HepG2 (cell line): Measurements from ENCODE around the gene SOX12. TPM values are rescaled to one million over a fixed set of nuclear protein-coding genes. Genes with fewer than 3 reads are reported as not detected.

ENCODE experiments used
- ARID2 ChIP-seq: sonication (generic); formaldehyde crosslinking; IDR thresholded peaks from 2 replicates; pipeline ENCODE4 v1.8.1; 2022; ENCODE audit warnings: mild to moderate bottlenecking, missing genetic modification reagents, borderline replicate concordance
- BCL3 ChIP-seq: sonication (generic); formaldehyde crosslinking; IDR thresholded peaks from 2 replicates; pipeline ENCODE4 v1.5.1; 2020; ENCODE audit warnings: mild to moderate bottlenecking, missing genetic modification reagents, moderate library complexity
- BRD4 ChIP-seq: sonication (generic); formaldehyde crosslinking; IDR thresholded peaks from 2 replicates; pipeline ENCODE4 v1.4.0; 2020; ENCODE audit warnings: missing genetic modification reagents
- GABPB1 ChIP-seq: IDR thresholded peaks from 2 replicates; pipeline ENCODE4 v1.6.1; 2016; ENCODE audit warnings: mild to moderate bottlenecking, missing genetic modification reagents, moderate library complexity, missing compliant biosample characterization
- IRF2 ChIP-seq: IDR thresholded peaks from 2 replicates; pipeline ENCODE4 v1.6.1; 2018; ENCODE audit warnings: missing genetic modification reagents, missing compliant biosample characterization
- KLF6 ChIP-seq: IDR thresholded peaks from 2 replicates; pipeline ENCODE4 v1.8.0; 2016; ENCODE audit warnings: missing biosample characterization, missing genetic modification reagents
- KLF9 ChIP-seq: IDR thresholded peaks from 2 replicates; pipeline ENCODE4 v1.6.1; 2016; ENCODE audit warnings: low read depth
- KMT2B ChIP-seq: IDR thresholded peaks from 2 replicates; pipeline ENCODE4 v1.6.1; 2016; ENCODE audit warnings: missing genetic modification reagents, missing compliant biosample characterization
- MXD4 ChIP-seq: IDR thresholded peaks from 2 replicates; pipeline ENCODE4 v1.6.1; 2016; ENCODE audit warnings: mild to moderate bottlenecking, missing biosample characterization, missing genetic modification reagents
- NONO ChIP-seq, 2 experiments: fragments of 450-650 bp in 1 of 2; sonication (generic) in 1 of 2; formaldehyde crosslinking in 1 of 2; IDR thresholded peaks in 1 of 2; conservative IDR thresholded peaks in 1 of 2; 2 replicates each; pipeline versions ENCODE4 v1.6.1 to v1.8.0; 2017 to 2022; ENCODE audit warnings: mild to moderate bottlenecking in 1 of 2, missing genetic modification reagents in 1 of 2, moderate library complexity in 1 of 2
- NRL ChIP-seq: sonication (generic); formaldehyde crosslinking; IDR thresholded peaks from 2 replicates; pipeline ENCODE4 v1.5.0; 2020; ENCODE audit warnings: missing genetic modification reagents, mild to moderate bottlenecking, moderate library complexity, borderline replicate concordance
- PPARG ChIP-seq: conservative IDR thresholded peaks from 2 replicates; pipeline ENCODE4 v1.6.1; 2016; ENCODE audit warnings: missing biosample characterization, missing genetic modification reagents
- SALL1 ChIP-seq: sonication (generic); formaldehyde crosslinking; IDR thresholded peaks from 2 replicates; pipeline ENCODE4 v1.8.0; 2022; ENCODE audit warnings: mild to moderate bottlenecking, missing genetic modification reagents
- SAP130 ChIP-seq: IDR thresholded peaks from 2 replicates; pipeline ENCODE4 v1.6.1; 2016; ENCODE audit warnings: low read depth
- SMARCC2 ChIP-seq: fragments of 450-650 bp; IDR thresholded peaks from 2 replicates; pipeline ENCODE4 v1.6.1; 2017; ENCODE audit warnings: antibody characterized with exemption, mild to moderate bottlenecking
- SNAPC2 ChIP-seq: sonication (generic); formaldehyde crosslinking; IDR thresholded peaks from 2 replicates; pipeline ENCODE4 v1.8.1; 2022; ENCODE audit warnings: mild to moderate bottlenecking, missing genetic modification reagents
- TOE1 ChIP-seq: sonication (generic); formaldehyde crosslinking; IDR thresholded peaks from 2 replicates; pipeline ENCODE4 v1.4.0; 2020; ENCODE audit warnings: mild to moderate bottlenecking, missing genetic modification reagents
- ZC3H4 ChIP-seq: sonication (generic); formaldehyde crosslinking; IDR thresholded peaks from 2 replicates; pipeline ENCODE4 v1.4.0; 2020; ENCODE audit warnings: missing genetic modification reagents, borderline replicate concordance
- ZEB1 ChIP-seq: IDR thresholded peaks from 2 replicates; pipeline ENCODE4 v1.6.1; 2012; ENCODE audit warnings: mild to moderate bottlenecking, low read depth, inconsistent platforms; ENCODE audit not compliant: insufficient replicate concordance
- ZFP37 ChIP-seq: sonication (generic); formaldehyde crosslinking; IDR thresholded peaks from 2 replicates; pipeline ENCODE4 v1.4.0; 2020; ENCODE audit warnings: missing genetic modification reagents, borderline replicate concordance
- ZNF547 ChIP-seq: sonication (generic); formaldehyde crosslinking; IDR thresholded peaks from 2 replicates; pipeline ENCODE4 v1.5.1; 2020; ENCODE audit warnings: mild to moderate bottlenecking, missing genetic modification reagents
- ZNF576 ChIP-seq: sonication (generic); formaldehyde crosslinking; IDR thresholded peaks from 2 replicates; pipeline ENCODE4 v1.4.0; 2020; ENCODE audit warnings: mild to moderate bottlenecking, missing genetic modification reagents
- ZNF605 ChIP-seq: sonication (generic); formaldehyde crosslinking; IDR thresholded peaks from 2 replicates; pipeline ENCODE4 v1.8.0; 2022; ENCODE audit warnings: mild to moderate bottlenecking, missing genetic modification reagents
- polyA plus RNA-seq, 8 experiments: library from polyadenylated mRNA; depleted of rRNA in 3 of 8; stranded (reverse) in 7 of 8; unstranded in 1 of 8; fragments of >200 nt; fragmentation: Illumina TruSeq in 4 of 8; extraction: Trizol in 4 of 8; gene quantifications; 2 replicates each; pipeline versions ENCODE4 v1.2.1 to v1.2.3, GENCODE V29; 2011 to 2016; ENCODE audit warnings: low read depth in 4 of 8, missing spikeins in 1 of 8, mixed read lengths in 1 of 8; ENCODE audit not compliant: insufficient read depth in 1 of 8
- total RNA-seq, 5 experiments: library from RNA; depleted of rRNA; stranded (reverse); fragments of >200 nt; fragmentation: Illumina TruSeq; extraction: Trizol; gene quantifications; 2 replicates each; pipeline ENCODE4 v1.2.3, GENCODE V29; 2016; ENCODE audit warnings: low read depth in 1 of 5
- TF ChIP-seq, protein P1 (sequence below): sonication (generic); formaldehyde crosslinking; IDR thresholded peaks from 2 replicates; pipeline ENCODE4 v1.5.1; 2020; ENCODE audit warnings: mild to moderate bottlenecking, missing genetic modification reagents

SOX12 gene
- total and polyA plus RNA-seq, 2 of the 13 experiments (the other 11 are each of a cell fraction or from before 2014, with no cell fraction given) = 10.0 to 18.7 TPM

DNA sequence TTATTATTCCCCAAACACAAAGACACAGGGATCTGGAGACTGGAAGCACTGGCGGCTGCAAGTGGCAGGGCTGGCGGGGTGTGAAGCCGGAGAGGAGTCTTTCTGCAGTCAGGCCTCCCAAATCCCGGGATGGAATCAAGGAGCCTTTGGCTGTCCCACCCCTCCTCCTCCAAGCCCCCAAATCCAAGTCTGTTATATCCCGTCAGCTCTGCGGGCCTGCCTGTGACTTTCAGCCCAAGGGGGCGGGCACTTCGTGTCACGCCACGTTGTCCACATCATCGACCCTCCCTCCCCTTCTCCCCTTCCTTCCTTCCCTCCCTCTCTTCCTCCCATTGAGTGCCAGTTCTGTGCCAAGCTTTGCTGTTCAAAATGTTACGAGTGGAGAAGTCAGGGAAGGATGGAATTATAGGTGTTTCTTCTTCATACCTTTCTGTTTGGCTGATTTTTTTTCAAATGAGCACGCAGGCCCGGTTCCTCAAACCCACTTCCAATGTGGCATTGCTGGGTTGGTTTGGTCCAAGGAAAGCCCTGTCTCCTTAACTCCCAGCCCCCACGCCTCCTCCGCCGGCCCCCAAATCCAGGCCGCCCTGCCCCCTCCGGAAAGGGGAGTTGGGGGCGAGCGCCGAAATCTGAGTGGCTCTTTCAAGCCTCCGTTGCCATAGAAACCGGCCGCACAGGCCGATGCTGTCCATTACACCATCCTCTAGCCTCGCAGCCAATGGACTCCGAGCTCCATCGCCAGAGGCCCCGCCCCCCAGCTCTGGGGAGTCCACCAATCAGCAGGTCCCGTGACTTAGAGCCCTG lies 15.3 kb upstream of the SOX12 start (continued):
- TF ChIP-seq ARID2 (CRISPR knock-in tag) (0 out of 2 replicates have a peak, but pooled peaks have one; percentile 74), SAP130 (peak; percentile 83), TOE1 (CRISPR knock-in tag) (no peak), ZEB1 (no peak), ZFP37 (peak; percentile 16; the same call in 1 of the 2 replicates), MXD4 (no peak), SALL1 (peak; percentile 76), ZNF576 (peak; percentile 70; the same call in 1 of the 2 replicates), ZC3H4 (CRISPR knock-in tag) (0 out of 2 replicates have a peak, but pooled peaks have one; percentile 9), SNAPC2 (peak; percentile 86; the same call in 1 of the 2 replicates), BRD4 (CRISPR knock-in tag) (0 out of 2 replicates have a peak, but pooled peaks have one; percentile 46), IRF2 (CRISPR knock-in tag) (peak; percentile 61; the same call in 1 of the 2 replicates), BCL3 (CRISPR knock-in tag) (peak; percentile 92), PPARG (CRISPR knock-in tag) (0 out of 2 replicates have a peak, but pooled peaks have one; percentile 6), ZNF547 (CRISPR knock-in tag) (peak; percentile 91; the same call in 1 of the 2 replicates), KLF9 (0 out of 2 replicates have a peak, but pooled peaks have one; percentile 21), GABPB1 (CRISPR knock-in tag) (peak; percentile 58; the same call in 1 of the 2 replicates), ZNF605 (CRISPR knock-in tag) (0 out of 2 replicates have a peak, but pooled peaks have one; percentile 28), KMT2B (CRISPR knock-in tag) (0 out of 2 replicates have a peak, but pooled peaks have one; percentile 43), SMARCC2 (no peak), NRL (CRISPR knock-in tag) (peak; percentile 92), KLF6 (CRISPR knock-in tag) (0 out of 2 replicates have a peak, but pooled peaks have one; percentile 27), NONO (IDR thresholded peaks at IDR 0.05) (no peak), NONO (CRISPR knock-in tag; conservative IDR thresholded peaks at IDR 0.05) (peak; percentile 59; the same call in 1 of the 2 replicates)
- TF ChIP-seq, protein P1, sequence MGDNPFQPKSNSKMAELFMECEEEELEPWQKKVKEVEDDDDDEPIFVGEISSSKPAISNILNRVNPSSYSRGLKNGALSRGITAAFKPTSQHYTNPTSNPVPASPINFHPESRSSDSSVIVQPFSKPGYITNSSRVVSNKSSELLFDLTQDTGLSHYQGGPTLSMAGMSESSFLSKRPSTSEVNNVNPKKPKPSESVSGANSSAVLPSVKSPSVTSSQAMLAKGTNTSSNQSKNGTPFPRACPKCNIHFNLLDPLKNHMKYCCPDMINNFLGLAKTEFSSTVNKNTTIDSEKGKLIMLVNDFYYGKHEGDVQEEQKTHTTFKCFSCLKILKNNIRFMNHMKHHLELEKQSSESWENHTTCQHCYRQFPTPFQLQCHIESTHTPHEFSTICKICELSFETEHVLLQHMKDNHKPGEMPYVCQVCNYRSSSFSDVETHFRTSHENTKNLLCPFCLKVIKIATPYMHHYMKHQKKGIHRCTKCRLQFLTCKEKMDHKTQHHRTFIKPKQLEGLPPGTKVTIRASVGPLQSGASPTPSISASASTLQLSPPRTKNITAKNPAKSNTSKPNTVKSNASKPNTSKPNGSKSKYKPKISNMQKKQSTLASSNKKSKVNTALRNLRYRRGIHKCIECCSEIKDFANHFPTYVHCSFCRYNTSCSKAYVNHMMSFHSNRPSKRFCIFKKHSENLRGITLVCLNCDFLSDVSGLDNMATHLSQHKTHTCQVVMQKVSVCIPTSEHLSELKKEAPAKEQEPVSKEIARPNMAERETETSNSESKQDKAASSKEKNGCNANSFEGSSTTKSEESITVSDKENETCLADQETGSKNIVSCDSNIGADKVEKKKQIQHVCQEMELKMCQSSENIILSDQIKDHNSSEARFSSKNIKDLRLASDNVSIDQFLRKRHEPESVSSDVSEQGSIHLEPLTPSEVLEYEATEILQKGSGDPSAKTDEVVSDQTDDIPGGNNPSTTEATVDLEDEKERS = no peak
